Left kidney (tissue), 2 donors: ENCODE measurements around the gene EYA2. TPM values are rescaled to one million over a fixed set of nuclear protein-coding genes. Genes with fewer than 3 reads are reported as not detected.
"Not testable (repeated sequence)": the region's sequence is repeated elsewhere in the genome, so short reads cannot be mapped to it uniquely, and the experiment has no call there.

Source experiments
- DNase-seq: peaks from one replicate; pipeline ENCODE4 v3.0.0-alpha.2; 2013
- polyA plus RNA-seq: library from polyadenylated mRNA; unstranded; fragments of 120-200 nt; gene quantifications from one replicate; pipeline ENCODE4 v1.2.1, GENCODE V29; 2013; ENCODE audit not compliant: insufficient read length

EYA2 gene
- polyA plus RNA-seq, 1 donor = 0.52 TPM

DNA sequence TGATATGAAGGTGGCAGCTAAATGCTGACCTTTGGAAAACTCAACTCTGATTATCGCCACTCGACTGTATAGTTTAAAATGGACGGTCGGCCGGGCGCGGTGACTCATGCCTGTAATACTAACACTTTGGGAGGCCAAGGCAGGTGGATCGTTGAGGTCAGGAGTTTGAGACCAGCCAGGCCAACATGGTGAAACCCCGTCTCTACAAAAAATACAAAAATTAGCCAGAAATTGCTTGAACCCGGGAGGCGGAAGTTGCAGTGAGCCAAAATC is 310.1 kb downstream of the EYA2 start:
- DNase-seq = not testable (repeated sequence)

DNA sequence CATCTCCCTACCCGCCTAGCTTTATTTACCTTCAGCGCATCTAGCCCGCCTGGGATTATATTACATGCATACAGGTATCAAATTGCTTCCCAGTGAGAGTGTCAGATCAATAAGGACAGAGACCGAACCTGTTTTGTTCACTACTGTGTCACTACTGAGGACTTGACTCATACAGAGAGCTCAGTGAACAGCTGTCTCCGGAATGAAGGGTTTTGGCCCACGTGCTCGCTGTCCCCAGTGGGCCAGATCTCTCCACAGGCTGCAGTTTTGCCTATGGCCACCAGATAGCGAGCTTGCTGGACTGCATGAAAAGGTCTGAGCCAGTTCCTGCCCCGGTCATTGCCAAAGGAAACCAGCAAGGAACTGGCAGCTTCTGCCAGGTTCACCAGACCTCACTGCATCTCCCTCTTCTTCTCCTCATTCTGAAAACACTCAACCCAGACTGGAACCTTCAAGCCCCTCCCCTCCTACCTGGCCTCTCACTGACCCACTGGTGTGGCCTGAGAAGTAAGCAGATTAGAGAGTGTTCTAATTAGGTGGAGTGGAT is 311.0 kb downstream of the EYA2 start:
- DNase-seq = peak; percentile 11

DNA sequence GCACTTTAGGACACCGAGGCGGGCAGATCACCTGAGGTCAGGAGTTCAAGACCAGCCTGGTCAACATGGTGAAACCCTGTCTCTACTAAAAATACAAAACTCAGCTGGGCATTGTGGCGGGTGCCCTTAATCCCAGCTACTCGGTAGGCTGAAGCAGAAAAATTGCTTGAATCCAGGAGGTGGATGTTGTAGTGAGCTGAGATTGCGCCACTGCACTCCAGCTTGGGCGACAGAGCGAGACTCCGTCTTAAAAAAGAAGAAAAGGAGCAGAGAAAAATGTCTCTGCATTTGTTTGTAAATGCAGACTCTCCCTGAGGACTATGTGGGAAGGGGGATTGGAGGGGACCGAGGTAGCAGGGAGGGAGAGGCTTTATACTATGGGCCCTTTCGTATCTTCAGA is 311.9 kb downstream of the EYA2 start:
- not testable (repeated sequence) for DNase-seq

DNA sequence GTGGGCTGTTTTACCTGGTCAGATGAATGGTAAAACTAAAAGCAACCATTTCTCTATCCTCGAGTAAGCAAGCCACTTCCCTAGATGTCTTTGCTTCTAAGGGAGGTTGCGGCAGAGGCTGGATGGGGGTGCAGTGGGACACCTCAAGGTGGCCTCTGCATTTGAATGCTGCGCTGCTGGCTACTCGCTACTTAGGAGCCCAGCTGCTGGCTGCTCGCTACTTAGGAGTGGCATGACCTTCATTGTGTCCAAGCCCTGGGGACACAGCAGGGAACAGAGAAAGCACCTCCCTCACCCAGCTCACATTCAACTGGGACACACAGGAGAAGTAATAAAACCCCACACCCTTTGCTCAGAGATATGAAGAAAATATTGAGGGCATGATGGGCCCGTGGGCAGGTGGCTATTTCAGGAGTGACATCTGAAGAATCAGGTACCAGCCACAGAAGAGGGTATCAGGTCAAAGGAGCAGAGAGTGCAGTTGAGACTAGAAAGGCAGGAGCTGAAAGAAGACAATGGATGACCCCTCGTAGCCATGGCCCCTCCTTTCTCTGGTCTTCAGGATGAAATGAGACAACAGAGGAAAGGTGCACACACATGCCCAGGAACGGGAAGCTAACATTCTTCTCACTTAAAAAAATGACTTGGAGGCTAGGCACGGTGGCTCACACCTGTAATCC is 312.5 kb downstream of the EYA2 start:
- DNase-seq = no peak

DNA sequence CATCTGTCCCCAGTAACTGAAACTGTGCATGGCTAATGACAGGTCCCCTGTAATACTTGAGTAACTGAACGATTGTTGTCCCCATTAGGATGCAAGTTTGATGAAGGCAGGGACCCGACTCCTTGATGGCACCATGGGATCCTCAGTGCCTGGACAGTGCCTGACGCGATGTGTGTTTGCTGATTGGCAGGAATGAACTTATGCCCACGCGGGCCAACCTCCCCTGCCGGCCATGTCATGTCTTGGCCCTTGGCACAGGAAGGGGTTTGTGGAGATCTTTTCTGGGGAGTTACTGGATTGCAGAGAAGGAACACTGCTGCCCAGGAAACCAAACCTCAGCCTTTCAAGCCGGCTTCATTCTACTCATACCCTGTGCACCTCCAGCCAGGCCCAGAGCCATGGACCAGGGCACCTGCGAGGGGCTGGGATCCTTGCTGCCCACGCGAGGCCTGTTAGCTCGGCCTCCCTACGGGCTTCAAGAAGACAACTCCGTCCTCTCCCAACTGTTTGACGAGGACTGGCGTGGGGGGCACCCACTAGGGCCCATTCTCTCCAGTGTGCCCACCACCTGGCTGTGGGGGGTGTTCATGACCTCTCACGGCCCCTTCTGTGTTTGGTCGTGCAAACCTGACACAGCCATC is 314.0 kb downstream of the EYA2 start:
- DNase-seq = no peak

DNA sequence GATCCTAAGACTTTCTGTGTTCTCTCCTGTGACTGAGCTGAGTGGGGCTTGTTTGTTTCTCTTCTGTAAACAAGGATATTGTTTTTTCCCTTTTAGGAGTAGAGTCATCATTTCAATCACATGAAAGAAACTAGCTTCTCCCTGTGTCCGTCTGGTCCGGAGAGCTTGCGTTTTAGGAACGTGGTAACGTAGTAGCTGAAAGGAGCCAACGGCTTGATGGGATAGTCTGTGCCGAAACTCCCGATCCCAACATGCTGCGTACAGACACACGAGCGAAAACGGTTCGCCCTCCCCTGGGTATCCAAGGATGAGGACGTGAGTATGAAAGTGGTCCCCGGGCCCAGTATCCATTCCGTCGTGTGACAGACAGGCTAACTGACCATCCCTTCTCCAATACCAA is 315.3 kb downstream of the EYA2 start:
- DNase-seq = no peak

DNA sequence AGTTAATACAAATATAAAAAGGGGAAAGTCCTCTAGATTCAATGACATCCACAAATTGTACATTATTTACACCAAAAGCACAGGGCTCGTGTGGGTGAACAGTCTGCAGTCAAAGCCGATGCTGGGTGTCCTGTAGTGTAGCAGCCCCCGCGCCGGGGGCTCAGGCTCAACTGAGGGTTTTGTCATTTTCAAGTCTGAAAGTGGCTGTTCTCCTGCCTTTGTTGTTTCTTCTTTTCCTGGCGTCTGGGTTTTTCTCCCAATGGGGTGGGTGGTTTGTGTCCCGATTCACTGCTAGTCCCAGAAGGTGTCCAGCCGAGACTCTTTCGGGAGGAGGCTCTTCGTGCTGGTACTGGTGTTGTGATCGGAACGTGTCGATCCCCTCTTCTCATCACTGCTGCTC is 315.8 kb downstream of the EYA2 start:
- DNase-seq = no peak

DNA sequence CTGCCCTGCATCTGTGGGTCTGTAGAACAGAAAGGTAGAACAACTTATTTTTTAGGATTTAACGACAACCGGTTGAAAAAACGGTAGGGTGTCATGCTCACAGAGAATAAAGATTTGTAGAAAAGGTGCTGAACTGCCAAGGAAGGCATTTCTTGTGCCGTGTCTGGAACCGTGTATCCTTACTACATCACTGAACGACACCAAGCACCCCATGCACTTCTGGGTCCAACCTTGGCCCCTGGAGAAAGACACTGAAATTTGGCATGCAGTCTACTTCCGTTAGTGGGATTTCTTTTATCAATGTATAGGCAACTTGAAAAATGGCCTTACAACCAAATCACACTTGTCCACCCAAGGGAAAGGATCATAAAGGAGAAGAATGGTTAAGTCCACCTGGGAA is 316.4 kb downstream of the EYA2 start:
- DNase-seq = no peak

DNA sequence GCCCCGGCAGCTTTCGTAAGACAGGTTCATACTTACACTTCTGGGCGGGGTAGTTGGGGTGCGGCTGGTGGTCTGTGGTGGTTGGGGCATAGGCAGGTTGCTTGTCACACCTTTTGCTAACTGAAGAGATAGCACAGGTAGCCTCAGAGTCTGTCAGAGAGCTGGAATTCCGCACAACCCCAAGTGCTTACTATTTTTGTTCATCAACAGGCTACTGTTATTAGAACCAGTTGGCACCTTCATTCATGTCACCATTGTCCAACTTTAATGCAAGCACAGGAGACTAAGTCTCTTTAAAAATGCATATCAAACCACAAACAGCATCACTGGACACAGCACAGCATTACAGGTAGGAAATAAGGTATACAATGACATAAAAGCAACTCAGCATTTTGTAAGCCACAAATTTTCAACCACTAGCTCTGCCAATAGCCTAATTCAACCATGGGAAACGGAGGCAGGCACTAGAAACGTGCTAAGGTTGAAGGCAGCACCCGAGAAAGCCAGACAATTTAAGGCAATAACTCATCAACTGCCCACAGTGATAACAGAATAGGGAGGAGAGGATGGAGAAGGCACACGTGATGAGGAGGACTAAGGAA is 318.1 kb downstream of the EYA2 start:
- DNase-seq = no peak

DNA sequence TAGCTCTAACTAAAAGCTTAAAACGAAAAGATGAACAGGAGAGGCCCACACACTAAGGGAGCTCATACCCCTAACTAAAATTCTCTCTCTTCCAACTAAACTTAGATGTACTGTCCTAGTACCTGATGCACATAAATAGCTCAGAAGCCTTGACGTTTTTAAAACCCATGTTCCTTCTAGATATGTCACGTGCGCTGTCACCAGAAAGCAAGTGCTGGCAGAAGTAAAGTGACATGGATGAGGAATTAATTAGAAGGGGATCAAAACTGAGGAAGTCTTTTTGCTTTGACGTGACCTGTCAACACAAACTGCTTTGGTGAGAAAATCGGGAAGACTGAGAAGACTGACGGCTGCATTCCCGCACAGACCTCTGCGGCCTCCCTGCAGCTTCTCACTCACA is 319.3 kb downstream of the EYA2 start:
- DNase-seq = no peak

DNA sequence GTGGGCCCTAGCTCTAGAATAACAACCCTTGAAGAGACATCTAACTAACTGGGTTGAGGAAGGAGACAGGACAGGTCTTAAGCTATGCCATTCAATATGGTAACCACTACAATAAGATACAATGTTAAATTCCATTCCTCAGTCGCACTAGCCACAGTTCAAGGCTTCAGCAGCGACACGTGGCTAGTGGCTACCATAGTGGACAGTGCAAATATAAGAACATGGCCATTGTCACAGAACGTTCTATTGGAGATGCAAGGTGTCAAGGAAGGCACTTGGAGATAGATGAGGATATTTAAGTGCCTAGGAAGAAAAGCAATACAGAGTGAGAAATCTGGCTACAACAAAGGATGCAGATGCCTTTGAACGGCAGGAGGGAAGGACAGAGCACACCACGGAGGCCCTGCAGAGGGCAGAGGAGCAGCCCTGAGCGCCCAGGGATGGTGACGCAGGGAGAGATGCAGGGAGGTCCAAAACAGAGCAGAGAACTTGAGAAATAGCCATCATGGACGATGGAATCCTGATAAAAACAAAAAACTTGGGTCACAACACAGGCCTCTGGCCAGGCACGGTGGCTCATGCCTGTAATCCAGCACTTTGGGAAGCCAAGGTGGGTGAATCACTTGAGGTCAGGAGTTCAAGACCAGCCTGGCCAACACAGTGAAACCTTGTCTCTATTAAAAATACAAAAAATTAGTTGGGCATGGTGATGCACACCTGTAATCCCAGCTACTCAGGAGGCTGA is 321.2 kb downstream of the EYA2 start:
- no peak for DNase-seq

DNA sequence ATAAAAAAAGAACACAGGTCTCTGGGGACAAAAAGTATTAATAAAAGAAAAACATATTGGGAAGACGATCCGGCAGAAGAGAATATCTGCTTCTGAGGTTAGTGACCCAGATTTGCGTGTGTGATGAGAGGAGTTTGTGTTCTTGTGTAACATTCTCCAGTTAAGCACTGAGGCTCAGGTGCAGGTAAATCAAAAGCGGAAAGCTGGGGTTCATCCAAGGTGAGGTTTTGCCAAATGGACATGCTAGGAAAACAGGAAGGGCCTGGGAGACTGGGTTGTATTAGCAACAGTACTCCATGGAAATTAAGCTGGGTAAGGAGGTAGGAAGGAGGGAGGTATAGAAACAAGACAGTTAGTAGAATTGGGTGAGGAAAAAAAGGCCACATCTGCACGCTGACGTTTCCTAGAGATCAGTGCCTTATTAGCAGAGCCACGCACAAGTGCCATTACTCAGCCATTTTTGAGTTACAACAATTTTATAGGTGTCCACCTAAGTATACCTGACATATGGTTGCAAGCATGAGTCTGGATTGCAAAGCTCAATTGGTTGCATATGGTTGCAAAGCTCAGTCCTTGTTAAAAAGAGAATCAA is 322.3 kb downstream of the EYA2 start:
- no peak for DNase-seq

DNA sequence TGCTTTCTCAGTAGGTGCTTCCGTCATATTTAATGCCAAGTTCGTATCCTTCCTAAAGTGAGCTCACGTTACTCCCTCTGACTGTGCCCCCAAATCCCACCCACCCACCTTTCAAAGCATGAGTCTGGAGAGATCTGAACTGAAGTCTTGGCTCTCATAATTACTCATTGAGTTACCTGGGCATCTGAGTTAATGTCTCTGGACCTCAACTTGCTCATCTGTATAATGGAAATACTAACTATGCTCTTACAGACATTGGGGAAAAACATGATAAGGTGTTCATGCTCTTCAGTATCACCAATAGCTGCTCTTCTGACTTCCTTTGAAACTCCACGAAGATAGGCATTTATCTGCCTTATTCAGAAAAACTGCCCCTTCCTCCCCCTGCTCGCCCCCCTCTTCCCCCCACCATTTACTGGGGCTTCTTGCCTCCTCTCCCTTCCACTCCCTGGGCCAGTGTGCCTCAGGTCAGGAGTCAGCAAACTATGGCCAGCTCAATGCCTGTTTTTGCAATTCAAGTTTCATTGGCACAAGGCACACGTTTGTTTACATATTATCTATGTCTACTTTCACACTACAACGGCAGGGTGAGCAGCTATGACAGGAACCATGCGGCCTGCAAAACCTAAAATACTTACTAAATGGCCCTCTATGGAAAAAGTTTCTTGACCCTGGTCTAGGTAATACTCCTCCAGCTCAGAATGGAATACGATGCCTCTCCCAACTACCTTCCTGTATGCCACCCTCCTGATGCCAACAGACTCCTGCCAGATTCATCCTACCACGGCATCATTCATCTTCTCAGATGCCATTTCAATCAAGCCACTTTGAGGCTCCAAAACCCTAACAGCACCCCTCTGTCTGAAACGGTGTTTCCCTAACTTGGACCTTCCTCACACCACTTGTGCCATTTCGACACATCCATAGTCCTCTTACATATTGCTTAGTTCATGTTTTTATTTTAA is 323.1 kb downstream of the EYA2 start:
- no peak for DNase-seq

DNA sequence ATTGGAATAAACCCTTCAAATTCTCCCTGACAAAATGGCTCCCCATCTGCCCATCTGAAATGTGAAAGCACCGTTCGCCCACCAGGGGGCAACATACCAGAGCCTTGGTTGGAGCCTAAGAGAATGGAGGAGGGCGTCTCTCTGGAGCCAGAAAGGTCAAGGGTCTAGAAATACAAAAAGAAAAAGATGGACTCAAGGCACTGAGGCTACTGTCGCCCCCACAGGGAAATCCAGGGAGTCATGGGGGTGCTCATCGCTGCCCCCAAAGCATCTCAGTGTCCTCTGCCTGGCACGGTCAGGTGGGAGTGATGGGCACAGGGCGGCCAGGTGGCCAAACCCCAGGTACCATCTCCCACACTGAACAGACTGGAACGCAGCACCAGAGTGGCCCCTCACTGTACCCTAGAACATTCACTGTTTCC is 325.5 kb downstream of the EYA2 start:
- no peak for DNase-seq

DNA sequence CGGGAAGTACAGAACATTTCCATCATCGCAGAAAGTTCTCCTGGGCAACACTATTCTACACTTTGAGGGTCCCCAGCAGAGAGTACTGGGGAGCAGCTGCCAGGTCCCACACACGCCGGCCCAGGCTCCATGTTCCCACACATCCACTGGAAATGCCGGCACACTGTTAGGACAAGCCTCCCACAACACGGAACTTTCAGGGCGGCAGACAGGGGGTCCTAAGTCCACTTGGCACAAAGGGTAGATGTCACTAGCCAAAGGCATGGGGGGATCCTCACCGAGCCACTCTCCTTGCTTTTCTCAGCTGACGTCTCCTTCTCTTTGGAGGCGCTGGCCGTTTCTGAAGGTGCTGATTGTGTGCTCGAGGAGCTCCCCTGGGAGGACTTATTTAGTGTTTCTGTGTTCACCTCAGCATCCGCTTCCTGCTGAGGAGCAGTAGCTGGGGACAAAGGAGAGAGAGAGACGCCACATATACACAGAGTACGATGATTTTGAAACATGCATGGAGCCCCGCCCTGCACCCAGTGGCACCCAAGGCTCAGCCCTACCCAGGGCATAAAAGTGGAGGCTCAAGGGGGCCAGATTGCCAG is 326.5 kb downstream of the EYA2 start:
- DNase-seq = no peak

DNA sequence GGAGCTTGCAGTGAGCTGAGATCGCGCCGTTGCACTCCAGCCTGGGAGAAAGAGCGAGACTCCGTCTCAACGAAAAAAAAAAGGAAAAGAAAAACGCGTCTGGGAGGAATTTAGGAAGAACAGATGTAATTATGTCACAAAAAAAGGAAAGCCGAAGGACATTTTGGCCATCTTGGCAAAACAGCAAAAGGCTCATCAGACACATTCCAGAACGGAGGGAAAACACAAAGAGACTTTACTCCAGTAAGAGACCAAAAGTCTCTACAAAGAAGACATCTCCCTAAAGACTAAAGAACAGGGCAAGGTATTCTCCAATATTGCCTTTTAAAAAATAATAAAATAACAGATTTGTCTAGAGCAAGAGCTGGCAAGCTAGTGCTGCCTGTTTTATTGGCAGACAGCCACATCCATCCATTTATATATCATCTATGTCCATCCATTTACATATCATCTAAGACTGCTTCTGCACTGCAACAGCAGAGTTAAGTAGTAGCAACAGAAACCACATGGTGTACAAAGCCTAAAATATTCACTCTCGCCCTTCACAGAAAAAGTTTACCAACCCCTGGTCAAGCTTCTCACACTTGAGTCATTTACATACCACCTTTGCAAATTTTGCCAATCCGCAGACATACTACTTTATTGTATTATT is 328.0 kb downstream of the EYA2 start:
- no peak for DNase-seq

DNA sequence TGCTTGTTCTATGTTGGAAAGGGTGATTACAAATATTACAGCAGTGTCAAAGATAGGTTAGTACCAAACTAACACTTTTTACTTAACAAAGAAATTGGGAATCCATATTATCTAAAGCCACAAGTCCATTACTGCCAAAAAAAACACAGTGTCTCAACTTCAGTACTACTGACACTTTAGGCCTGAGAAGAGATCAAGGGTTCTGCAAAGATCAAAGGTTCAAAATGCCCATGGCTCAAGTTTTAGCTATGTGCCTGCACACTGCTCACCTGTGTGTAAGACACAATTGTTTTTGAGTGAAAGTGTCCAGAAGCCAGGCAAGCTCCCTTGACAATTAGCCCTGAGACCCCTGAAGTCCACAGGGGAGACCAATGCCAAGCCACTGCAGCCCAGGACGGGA is 329.3 kb downstream of the EYA2 start:
- DNase-seq = no peak

DNA sequence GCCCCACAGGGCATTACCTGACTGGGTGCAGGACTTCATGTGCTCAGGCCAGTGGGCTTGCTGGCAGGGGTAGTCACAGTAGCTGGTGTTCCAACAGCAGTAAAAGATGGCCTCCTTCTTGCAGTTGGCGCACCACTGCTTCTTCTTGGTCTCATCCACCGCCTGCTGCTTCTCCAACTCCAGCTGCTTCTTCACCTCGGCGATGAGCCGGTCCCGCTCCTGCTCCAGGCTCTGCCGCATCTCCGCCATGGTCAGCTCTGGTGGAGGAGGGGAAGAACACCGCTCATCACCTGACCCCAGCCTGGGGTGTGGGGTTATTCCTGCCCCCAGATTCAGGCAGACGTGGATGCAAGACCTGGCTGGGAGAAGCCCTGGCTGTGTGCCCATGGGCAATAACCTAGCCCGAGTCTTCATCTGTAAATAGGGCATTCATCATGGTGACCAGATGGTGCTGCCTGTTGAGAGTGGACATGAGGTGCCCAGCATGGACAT is 329.7 kb downstream of the EYA2 start:
- DNase-seq = no peak

DNA sequence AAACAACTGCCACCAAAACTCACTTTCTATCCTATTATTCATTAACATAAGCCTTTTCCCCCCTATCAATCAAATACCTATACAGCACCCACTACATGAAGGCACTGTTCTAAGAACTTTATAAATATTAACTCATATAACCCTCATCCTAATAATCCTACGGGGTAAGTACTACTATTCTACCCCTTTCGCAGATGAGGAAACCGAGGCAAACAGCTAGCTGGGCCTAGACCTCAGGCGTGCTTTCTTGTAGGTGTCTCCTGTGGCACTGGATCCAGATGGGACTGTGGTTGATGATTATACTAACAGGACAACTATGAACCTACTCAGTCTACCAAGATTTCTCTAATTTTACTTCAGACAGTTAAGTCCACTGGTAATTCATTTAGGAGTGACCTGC is 330.2 kb downstream of the EYA2 start:
- DNase-seq = no peak

DNA sequence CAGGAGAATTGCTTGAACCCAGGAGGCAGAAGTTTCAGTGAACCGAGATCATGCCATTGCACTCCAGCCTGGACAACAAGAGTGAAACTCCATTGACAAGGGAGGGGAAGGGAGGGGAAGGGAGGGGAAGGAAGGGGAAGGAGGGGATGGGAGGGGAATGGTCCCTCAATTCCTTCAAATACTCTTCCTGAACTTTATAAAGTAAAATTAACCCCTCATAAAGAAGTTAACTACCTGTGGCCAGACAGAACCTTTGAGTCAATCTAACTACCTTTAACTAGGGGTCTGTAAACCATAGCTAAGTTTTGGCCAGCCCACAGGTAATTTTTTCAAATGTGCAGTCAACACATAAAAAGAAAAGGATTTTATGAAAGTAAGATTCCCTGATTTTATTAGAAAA is 330.8 kb downstream of the EYA2 start:
- DNase-seq = no peak
